Activated naive CD8-positive, alpha-beta T cell treated with anti-CD3 and anti-CD28 coated beads, Interleukin-2, amount 10 ng/mL, durations not matched to agents 7 days and 5 days (primary cell): ENCODE data around the gene HMCN2. TPM values are rescaled to one million over a fixed set of nuclear protein-coding genes. Genes with fewer than 3 reads are reported as not detected.

ENCODE experiments used
- total RNA-seq, 2 experiments: library from RNA; stranded (reverse); gene quantifications; one replicate each; pipeline ENCODE4 v1.2.3, GENCODE V29; 2021

Gene HMCN2
- total RNA-seq, 2 experiments from 2014 or later, result not detected

Other genes with a start within 250 kb of the HMCN2 start
- gene FNBP1, start 222.6 kb upstream of the HMCN2 start, total RNA-seq, result 100 to 1,000 TPM; 191 to 194 TPM
- 10 to 100 TPM; 23.2 to 25.1 TPM for gene GPR107, start 211.9 kb upstream of the HMCN2 start, total RNA-seq
- 1 to 10 TPM; 1.1 to 1.4 TPM for gene NCS1, start 93.4 kb upstream of the HMCN2 start, total RNA-seq
- gene ASS1, start 179.2 kb downstream of the HMCN2 start, total RNA-seq, result 1 to 10 TPM; 2.6 to 4.1 TPM